ENCODE measurements around the gene ERBB4. TPM values are rescaled to one million over a fixed set of nuclear protein-coding genes. Genes with fewer than 3 reads are reported as not detected.

ERBB4 gene
- total and polyA plus RNA-seq, 7 donors = 0.07 to 7.5 (median 2.0) TPM

GRCh38 chr2:211376410-211376809 is 1162.2 kb downstream of the ERBB4 start:
- H3K27ac ChIP-seq = no peak overlapping the region
- no peak overlapping the region for H3K4me3 ChIP-seq
- H3K27me3 ChIP-seq (ENCODE audit: insufficient read depth in 3 of 3, low read length in 2 of 3) = no peaks in the 10 kb centered on the region
- ATAC-seq (no peak), DNase-seq (no peak)
- intact Hi-C loops (cut with DNase I) = no loop called here
- no peaks in the 10 kb centered on the region for H3K4me1 ChIP-seq
- TF ChIP-seq, protein P1, sequence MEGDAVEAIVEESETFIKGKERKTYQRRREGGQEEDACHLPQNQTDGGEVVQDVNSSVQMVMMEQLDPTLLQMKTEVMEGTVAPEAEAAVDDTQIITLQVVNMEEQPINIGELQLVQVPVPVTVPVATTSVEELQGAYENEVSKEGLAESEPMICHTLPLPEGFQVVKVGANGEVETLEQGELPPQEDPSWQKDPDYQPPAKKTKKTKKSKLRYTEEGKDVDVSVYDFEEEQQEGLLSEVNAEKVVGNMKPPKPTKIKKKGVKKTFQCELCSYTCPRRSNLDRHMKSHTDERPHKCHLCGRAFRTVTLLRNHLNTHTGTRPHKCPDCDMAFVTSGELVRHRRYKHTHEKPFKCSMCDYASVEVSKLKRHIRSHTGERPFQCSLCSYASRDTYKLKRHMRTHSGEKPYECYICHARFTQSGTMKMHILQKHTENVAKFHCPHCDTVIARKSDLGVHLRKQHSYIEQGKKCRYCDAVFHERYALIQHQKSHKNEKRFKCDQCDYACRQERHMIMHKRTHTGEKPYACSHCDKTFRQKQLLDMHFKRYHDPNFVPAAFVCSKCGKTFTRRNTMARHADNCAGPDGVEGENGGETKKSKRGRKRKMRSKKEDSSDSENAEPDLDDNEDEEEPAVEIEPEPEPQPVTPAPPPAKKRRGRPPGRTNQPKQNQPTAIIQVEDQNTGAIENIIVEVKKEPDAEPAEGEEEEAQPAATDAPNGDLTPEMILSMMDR (IDR thresholded peaks at IDR 0.05) = no peak
- no peaks in the 10 kb centered on the region for H3K36me3 ChIP-seq (ENCODE audit: insufficient read depth in 1 of 2, low read depth in 1 of 2)
- H3K9me3 ChIP-seq = no peaks in the 10 kb centered on the region

- intact Hi-C loops (cut with DNase I) = no loop called here
- Histone ChIP-seq H3K9me3 (no peaks in the 10 kb centered on the region), H3K4me1 (no peaks in the 10 kb centered on the region), H3K27ac (no peak overlapping the region), H3K4me3 (no peak overlapping the region), H3K27me3 (ENCODE audit: insufficient read depth in 3 of 3, low read length in 2 of 3) (no peaks in the 10 kb centered on the region), H3K36me3 (ENCODE audit: insufficient read depth in 1 of 2, low read depth in 1 of 2) (no peaks in the 10 kb centered on the region)
- TF ChIP-seq, protein P1 (IDR thresholded peaks at IDR 0.05) = no peak
- 82 to 92% (median 88%) methylated on average over 2 of the region's 2 CpGs for WGBS, 3 donors
- ATAC-seq = no peak
- no peak for DNase-seq
Observed at GRCh38 chr2:211373203-211373602, 1165.4 kb downstream of the ERBB4 start.

DNA sequence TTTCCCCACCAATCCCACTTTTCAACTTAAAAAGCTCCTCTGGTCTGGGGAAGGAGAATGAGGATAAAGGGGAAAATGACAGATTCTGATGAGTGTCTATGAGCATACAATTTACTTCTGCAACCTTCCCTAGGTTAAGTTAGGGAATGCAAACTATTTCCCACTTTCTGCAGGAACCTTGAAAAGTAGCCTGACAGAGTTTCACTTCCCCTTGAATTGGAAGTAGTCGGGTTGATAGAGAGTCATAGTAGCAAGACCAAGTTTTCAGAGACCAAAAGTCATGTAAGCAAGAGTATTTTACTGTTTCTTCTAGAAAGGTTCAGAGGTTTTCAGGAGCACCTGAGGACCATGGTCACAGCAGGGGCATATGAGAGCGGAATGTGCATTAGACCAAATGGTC is 1167.1 kb downstream of the ERBB4 start:
- intact Hi-C loops (cut with DNase I) = no loop called here
- TF ChIP-seq, protein P1 (IDR thresholded peaks at IDR 0.05) = no peak
- Histone ChIP-seq H3K27me3 (ENCODE audit: insufficient read depth in 3 of 3, low read length in 2 of 3) (no peaks in the 10 kb centered on the region), H3K27ac (no peak overlapping the region), H3K4me1 (no peaks in the 10 kb centered on the region), H3K9me3 (no peaks in the 10 kb centered on the region), H3K36me3 (ENCODE audit: insufficient read depth in 1 of 2, low read depth in 1 of 2) (no peaks in the 10 kb centered on the region), H3K4me3 (no peak overlapping the region)
- no peak for ATAC-seq
- WGBS, 3 donors = 88 to 94% (median 91%) methylated on average over 2 of the region's 2 CpGs
- DNase-seq = no peak

- WGBS, 3 donors = 50 to 70% (median 54%) methylated on average over 1 of the region's 1 CpG
- no peaks in the 10 kb centered on the region for H3K9me3 ChIP-seq
- no peak for ATAC-seq
- H3K27me3 ChIP-seq (ENCODE audit: insufficient read depth in 3 of 3, low read length in 2 of 3) = no peaks in the 10 kb centered on the region
- H3K4me1 ChIP-seq = no peaks in the 10 kb centered on the region
- H3K4me3 ChIP-seq = no peak overlapping the region
- TF ChIP-seq, protein P1 (IDR thresholded peaks at IDR 0.05) = no peak
- no peak for DNase-seq
- no peaks in the 10 kb centered on the region for H3K36me3 ChIP-seq (ENCODE audit: insufficient read depth in 1 of 2, low read depth in 1 of 2)
- intact Hi-C loops (cut with DNase I) = no loop called here
- H3K27ac ChIP-seq = no peak overlapping the region
Observed at GRCh38 chr2:211368467-211368866, 1170.1 kb downstream of the ERBB4 start.

DNA sequence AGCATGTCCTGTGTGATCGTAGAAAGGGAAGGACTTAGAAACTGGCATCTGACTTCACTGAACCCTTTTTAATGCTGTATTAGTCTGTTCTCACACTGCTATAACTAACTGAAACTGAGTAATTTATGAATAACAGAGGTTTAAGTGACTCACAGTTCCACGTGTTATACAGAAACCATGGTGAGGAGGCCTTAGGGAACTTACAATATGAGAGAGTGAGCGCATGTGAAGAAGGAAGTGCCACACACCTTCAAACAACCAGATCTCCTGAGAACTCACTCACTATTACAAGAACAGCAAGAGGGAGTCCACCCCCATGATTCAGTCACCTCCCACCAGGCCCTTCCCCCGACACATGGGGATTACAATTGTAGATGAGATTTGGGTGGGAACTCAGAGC is 1170.9 kb downstream of the ERBB4 start:
- Histone ChIP-seq H3K27me3 (ENCODE audit: insufficient read depth in 3 of 3, low read length in 2 of 3) (no peaks in the 10 kb centered on the region), H3K4me1 (no peaks in the 10 kb centered on the region), H3K4me3 (no peak overlapping the region), H3K27ac (no peak overlapping the region), H3K9me3 (no peaks in the 10 kb centered on the region), H3K36me3 (ENCODE audit: insufficient read depth in 1 of 2, low read depth in 1 of 2) (no peaks in the 10 kb centered on the region)
- ATAC-seq (no peak), DNase-seq (no peak)
- intact Hi-C loops (cut with DNase I) = no loop called here
- TF ChIP-seq, protein P1 (IDR thresholded peaks at IDR 0.05) = no peak
- 66 to 68% (median 67%) methylated on average over 4 of the region's 4 CpGs for WGBS, 3 donors
